ENCODE data around the gene CXXC5. TPM values are rescaled to one million over a fixed set of nuclear protein-coding genes. Genes with fewer than 3 reads are reported as not detected.
"Not testable (repeated sequence)": the region's sequence is repeated elsewhere in the genome, so short reads cannot be mapped to it uniquely, and the experiment has no call there.

Gene CXXC5
- polyA plus RNA-seq (ENCODE audit: insufficient read length in 3 of 3), result 100 to 1,000 TPM; 209 to 219 (median 210) TPM

DNA sequence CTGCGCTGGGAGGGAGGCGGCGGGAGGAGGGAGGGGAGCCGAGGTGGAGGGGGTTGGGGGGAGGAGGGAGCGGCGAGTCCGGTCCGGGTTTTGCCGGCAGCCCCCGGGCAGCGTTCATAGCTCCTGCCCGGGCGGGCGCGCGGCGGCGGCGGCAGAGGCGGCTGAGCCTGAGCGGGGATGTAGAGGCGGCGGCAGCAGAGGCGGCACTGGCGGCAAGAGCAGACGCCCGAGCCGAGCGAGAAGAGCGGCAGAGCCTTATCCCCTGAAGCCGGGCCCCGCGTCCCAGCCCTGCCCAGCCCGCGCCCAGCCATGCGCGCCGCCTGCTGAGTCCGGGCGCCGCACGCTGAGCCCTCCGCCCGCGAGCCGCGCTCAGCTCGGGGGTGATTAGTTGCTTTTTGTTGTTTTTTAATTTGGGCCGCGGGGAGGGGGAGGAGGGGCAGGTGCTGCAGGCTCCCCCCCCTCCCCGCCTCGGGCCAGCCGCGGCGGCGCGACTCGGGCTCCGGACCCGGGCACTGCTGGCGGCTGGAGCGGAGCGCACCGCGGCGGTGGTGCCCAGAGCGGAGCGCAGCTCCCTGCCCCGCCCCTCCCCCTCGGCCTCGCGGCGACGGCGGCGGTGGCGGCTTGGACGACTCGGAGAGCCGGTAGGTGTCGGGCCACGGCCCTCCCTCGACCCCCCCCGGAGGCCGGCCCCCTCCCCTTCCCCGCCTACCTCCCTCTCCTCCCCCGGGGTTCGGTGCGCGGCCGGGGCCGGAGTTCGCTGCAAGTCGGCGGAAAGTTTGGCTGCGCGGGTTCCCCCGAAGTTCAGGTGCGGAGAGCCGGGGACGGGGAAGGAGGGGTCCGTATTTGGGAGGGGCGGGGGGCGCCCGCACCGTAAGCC is at the start of gene CXXC5:
Gene CXXC5 (plus strand): TSS at position 145 of the 877 bp plus-strand sequence. CDS start 32,175 bp downstream, outside the sequence.
- no peak for DNase-seq (ENCODE audit: low read depth in 3 of 3, low spot score in 2 of 3)

DNA sequence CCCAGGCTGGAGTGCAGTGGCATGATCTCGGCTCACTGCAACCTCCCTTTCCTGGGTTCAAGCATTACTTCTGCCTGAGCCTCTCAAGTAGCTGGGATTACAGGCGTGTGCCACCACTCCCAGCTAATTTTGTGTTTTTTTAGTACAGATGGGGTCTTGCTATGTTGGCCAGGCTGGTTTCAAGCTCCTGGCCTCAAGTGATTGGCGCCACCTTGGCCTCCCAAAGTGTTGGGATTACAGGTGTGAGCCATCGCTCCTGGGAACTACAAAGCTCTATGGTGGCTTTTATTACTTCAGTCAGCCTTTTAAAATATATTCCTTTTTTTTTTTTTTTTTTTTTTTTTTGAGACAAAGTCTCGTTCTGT is 49.6 kb upstream of the CXXC5 start:
- not testable (repeated sequence) for DNase-seq (ENCODE audit: low read depth in 3 of 3, low spot score in 2 of 3)

DNA sequence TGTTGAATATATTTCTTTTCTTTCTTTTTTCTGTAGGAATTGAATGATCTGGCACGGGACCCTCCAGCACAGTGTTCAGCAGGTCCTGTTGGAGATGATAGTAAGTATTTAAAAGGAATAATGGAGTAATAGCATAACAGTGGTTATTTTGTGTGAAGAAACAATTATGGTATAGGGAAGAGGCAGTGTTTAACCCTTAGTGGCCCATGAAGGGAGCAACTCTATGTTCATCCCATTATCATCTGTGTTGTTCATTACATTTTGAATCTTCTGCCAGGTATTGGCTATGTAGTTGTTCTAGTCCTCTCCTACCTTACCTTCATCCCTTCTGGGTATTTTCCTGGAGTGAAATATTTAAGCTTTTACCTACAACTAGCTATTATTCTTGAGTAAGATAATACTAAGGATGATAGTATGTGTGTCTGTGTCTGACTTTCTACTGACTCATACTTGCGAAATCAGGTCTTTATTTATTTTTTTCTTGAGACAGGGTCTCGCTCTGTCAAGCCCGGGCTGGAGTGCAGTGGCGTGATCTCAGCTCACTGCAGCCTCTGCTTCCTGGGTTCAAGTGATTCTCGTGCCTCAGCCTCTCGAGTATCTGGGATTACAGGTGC is 47.7 kb upstream of the CXXC5 start:
- no peak for DNase-seq (ENCODE audit: low read depth in 3 of 3, low spot score in 2 of 3)

DNA sequence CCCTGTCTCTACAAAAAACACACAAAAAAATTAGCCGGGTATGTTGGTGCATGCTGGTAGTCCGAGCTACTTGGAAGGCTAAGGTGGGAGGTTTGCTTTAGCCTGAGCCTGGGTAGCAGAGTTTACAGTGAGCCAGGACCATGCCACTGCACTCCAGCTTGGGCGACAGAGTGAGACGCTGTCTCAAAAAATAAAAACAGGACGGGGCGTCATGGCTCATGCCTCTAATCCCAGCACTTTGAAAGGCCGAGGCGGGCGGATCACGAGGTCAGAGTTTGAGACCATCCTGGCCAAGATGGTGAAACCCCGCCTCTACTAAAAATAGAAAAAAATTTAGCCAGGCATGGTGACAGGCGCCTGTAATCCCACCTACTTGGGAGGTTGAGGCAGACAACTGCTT is 46.7 kb upstream of the CXXC5 start:
- no peak for DNase-seq (ENCODE audit: low read depth in 3 of 3, low spot score in 2 of 3)

DNA sequence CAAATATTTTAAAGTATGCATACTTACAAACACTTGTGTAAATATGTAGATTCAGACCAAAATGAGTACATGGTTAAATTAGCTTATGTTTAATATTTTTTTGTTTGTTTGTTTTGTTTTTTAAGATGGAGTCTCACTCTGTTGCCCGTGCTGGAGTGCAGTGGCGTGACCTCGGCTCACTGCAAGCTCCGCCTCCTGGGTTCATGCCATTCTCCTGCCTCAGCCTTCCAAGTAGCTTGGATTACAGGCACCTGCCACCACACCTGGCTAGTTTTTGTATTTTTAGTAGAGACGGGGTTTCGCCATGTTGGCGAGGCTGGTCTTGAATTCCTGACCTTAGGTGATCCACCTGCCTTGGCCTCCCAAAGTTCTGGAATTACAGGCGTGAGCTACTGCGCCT is 46.2 kb upstream of the CXXC5 start:
- DNase-seq (ENCODE audit: low read depth in 3 of 3, low spot score in 2 of 3), result not testable (repeated sequence)

DNA sequence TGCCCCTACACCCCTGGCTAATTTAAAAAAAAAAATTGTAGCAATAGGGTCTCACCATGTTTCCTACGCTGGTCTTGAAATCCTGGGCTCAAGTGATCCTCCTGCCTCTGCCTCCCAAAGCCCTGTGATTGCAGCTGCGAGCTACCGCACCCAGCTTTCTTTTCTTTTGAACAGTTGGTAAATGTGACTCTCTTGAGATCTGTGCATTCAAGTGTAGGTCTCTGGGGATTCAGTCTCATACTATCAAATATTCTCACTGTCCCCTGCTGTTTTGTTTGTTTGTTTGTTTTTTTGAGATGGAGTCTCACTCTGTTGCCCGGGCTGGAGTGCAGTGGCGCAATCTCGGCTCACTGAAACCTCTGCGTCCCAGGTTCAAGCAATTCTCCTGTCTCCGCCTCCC is 42.3 kb upstream of the CXXC5 start:
- no peak for DNase-seq (ENCODE audit: low read depth in 3 of 3, low spot score in 2 of 3)

DNA sequence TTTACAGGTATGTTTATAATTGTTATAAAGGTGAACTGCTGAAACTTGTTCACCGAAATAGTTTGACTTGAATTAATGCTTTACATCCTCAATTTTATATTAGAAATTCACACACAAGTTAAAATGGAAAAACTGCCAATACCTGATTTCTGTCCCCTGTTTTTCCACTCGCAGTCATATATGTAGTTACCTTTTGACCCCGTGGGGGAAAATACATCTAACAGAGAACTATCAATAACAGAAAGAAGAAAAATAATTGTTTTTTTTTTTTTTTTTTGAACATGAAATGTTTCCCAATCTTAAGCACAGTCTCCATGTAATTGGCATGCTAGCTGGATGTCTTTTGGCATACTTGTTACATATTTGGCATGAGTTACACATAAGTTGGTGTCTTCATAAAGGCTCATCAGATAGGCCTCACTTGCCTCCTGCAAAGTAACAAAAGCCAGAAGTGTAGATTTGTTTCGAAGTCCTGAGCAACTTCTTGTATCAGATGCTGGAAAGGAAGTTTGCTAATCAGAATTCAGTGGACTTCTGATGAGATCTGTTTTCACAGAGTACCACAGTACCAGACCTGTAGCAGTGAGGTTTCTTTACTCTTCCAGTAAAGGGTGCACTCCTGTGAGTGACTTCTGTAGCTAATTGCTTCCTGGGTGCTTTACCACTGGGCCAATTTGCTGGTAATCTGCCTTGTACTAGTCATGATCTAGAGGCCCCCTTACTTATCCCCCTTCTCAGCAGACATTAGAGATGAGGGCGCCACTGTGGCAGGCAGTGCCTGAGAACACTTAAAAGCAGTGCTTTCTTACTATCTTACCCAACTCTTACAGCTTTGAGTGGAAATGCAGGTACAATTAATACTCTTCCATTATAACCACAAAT is 36.2 kb upstream of the CXXC5 start:
- DNase-seq (ENCODE audit: low read depth in 3 of 3, low spot score in 2 of 3), result no peak

DNA sequence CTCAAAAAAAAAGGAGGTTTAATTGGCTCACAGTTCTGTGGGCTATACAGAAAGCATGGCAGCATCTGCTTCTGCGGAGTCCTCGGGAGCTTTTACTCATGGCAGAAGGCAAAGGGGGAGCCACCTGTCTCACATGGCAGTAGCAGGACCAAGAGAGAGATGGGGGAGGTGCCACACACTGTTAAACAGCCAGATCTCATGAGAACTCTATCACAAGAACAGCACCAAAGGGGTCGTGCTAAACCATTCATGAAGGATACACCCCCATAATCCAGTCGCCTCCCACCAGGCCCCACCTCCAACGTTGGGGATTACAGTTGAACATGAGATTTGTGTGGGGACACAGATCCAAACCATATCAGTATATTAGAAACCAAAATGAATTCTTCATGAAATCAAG is 28.3 kb upstream of the CXXC5 start:
- no peak for DNase-seq (ENCODE audit: low read depth in 3 of 3, low spot score in 2 of 3)

DNA sequence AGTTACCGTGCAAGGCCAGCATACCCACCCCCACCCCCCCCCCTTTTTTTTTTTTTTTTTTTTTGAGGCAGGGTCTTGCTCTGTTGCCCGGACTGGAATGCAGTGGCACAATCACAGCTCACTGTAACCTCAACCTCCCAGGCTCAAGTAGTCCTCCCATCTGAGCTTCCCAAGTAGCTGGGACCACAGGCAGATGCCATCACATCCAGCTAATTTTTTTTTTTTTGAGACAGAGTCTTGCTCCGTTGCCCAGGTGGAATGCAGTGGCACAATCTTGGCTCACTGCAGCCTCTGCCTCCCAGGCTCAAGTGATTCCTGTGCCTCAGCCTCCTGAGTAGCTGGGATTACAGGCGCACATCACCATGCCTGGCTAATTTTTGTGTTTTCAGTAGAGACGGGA is 22.8 kb upstream of the CXXC5 start:
- not testable (repeated sequence) for DNase-seq (ENCODE audit: low read depth in 3 of 3, low spot score in 2 of 3)

DNA sequence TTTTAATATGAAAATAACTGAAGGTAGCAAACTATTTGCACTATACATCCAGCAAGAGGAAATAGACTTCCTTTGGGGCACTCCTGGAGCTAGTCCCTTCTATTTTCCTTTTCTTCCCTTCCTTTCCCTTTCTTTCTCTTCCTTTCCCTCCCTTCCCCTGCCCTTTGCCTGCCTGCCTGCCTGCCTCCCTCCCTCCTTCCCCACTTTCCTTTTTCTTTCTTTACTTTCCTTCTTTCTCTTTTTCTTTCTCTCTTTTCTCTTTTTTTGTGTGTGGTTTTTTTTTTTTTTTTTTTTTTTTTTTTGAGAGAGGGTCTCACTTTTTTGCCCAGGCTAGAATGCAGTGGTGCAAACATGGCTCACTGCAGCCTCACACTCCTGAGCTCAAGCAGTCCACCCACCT is 17.3 kb upstream of the CXXC5 start:
- DNase-seq (ENCODE audit: low read depth in 3 of 3, low spot score in 2 of 3), result no peak

DNA sequence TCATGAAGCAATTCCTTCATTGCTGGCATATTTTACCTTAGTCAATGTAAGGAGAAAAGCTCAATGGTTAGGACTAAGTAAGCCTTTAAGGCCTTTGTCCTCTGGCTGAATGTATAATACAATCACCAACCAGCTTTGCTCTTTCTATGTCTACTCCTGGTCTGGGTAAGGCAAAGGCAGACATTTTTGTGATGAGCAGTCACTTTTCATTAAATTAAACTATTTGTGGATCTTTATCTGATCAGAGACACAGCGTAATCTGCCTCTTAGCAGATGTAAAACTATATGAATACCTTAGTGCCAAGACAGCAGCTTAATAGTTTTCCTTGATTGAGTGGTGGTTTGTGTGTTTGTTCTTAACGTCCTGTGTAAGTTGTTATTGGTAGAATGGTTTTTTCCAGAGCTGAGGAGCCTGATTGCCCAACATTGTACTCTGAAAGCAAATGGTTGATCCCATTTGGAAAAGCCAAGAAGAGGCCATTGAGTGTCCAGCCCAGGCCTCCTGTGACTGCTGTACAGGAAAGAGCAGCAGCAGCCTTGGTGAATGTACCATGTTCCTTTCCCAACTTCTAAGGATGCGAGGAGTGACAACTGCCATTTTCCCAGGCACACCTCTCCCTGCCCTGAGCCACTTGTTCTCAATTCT is 16.5 kb upstream of the CXXC5 start:
- DNase-seq (ENCODE audit: low read depth in 3 of 3, low spot score in 2 of 3), result no peak

DNA sequence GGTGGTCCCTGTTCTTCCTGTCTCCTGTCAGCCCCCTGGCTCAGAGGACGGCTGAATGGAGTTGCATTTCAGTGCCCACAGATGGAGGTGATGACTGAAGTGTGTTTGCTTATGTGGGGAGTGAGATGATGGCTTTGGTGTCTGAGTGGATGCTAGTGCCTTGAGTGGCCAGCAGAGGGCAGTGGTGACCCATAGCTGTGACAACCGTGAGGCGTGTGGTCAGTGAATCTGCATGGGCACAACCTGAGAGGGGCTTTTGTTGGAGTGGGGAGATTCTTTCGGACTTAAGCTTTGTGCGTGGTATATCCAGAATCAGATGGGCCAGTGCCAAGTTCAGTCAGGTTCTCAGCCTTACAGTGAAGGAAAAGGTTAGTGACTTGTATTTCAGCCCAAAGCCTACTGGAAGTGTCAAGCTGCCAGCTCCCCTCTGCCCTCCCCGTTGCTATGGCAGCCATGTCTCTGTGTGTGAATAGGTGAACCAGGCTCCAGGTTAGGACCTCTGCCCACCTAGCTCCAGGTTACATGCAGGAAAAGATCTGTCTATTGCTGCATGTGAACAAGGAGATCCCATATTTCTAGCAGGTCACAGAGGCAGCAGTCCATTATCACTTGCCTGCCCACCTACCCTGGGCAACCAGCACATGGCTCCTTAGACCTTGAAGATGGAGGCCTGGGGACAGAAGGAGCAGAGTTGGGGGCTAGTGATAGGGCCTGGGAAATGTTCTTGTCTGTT is 14.7 kb upstream of the CXXC5 start:
- no peak for DNase-seq (ENCODE audit: low read depth in 3 of 3, low spot score in 2 of 3)

DNA sequence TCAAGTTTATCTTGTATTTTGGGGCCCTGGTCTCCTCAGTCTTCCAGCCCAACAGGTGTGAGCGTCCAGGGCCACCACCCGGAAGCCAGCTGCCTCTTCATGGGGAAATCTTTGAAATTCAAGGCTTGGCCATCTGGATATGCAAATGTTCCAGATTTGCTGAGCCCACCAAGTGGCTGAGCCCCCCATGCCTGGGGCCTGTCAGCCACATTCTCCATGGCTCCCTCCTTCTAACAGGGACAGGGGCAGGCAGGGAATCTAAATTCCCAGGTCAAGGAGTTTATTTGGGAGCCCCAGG is 14.2 kb upstream of the CXXC5 start:
- DNase-seq (ENCODE audit: low read depth in 3 of 3, low spot score in 2 of 3), result no peak

DNA sequence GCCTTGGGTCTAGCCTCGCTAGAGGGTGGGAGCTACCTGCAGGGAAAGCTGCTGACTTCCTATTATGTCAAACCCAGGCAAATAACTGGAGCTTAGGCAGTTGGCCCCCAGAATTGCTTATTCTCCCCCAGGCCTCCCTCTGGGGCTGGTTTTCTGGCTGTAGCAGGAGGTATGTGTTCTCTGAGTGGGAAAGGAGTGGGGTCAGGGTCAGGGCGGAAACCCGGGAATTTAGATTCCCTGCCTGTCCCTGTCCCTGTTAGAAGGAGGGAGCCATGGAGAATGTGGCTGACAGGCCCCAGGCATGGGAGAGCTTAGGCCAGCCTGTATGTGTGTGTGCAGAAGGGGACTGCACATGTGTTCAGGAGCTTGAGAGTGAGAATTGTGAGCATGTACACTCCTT is 13.6 kb upstream of the CXXC5 start:
- no peak for DNase-seq (ENCODE audit: low read depth in 3 of 3, low spot score in 2 of 3)

DNA sequence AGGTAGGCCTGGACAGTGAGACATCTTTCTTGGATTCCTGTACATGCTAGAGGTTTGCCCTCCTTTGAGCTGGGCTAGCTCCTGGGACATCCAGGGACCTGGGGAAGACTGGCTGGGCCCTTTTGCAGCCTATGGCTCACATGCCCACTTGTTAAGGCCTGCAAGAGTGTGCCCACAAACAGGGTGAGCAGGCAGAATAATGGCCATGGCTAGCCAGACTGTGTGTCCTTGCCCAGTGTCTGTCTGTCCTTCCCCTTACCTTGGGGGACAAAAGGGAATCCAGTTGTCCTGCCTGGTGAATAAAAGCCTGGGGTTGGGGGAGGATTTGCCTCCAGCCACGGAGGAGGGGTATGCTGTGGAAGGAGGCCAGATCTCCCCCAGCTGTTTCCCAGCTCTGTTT is 13.0 kb upstream of the CXXC5 start:
- no peak for DNase-seq (ENCODE audit: low read depth in 3 of 3, low spot score in 2 of 3)

DNA sequence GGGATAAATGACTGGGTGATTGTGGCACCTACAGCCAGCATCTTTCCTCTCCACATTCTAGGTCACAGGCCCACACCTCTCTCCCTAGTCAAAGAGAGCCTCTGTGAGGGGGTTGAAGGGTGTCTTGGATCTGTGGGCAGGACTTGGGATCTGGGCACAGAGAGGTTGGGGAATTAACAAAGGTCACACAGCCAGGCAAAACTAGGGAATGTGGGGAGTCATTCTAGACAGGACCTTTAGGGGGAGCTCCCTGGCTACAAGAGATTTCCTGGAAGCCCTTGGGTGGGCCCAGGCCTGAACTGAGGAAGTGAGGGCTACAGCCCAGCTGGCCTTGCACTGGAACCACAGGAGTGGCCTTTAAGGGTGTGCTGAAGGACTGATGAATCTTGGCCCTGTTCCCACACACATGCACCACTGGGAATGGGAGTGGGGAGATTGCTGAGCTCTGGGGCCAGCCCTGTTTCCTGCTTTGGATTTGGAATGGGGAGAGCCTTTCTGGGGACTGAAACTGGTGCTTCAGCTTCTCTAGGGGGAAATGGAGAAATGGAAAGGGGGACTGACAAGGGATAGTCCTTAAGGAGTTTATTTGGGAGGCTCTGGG is 12.4 kb upstream of the CXXC5 start:
- no peak for DNase-seq (ENCODE audit: low read depth in 3 of 3, low spot score in 2 of 3)

DNA sequence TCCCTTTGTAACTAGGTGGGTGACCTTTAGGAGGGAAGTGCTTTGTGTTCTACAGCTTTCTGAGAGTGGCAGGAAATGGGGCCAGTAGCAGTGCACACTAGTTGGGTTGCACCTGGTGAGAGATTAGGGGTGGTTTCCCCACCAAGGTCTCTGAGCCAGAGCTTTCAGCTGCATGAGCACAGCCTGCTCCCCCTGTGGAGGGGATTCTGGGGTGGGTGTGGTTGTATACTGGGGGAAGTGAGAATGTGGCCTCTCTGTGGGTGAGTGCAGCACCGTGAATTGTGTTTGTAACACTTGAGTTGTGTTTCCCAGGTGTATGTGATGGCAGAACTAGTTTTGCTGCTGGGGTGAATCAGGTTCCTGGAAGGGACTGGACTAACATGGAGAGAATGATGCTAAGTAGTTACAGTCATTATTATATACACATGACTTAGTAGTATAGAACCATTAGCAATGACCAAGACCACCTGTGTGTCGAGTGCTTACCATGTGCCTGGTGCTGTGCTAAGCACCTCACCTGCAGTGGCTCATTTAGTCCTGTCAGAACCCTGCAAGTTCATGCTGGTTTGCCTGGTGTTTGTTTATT is 11.8 kb upstream of the CXXC5 start:
- DNase-seq (ENCODE audit: low read depth in 3 of 3, low spot score in 2 of 3), result no peak

DNA sequence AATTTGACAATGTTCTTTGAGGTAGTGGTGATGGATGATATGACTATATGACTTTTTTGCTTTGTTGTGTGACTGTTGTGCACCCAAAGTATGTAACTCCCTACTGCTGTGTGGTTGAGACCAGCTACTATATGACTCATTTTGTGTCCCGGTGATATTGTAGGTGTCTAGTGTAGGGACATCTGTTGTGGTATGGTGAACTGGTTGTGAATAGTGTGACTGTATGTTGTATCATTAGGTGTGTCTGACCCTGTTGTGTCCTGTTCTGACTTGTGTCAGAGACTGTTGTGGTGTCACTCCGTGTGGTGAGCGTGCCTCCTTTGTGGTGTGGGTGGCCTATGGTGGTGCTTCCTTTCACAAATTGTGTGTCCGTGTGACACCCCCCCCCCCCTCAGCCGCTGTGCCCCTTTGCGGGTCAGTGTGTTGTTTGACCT is 11.2 kb upstream of the CXXC5 start:
- DNase-seq (ENCODE audit: low read depth in 3 of 3, low spot score in 2 of 3), result no peak

DNA sequence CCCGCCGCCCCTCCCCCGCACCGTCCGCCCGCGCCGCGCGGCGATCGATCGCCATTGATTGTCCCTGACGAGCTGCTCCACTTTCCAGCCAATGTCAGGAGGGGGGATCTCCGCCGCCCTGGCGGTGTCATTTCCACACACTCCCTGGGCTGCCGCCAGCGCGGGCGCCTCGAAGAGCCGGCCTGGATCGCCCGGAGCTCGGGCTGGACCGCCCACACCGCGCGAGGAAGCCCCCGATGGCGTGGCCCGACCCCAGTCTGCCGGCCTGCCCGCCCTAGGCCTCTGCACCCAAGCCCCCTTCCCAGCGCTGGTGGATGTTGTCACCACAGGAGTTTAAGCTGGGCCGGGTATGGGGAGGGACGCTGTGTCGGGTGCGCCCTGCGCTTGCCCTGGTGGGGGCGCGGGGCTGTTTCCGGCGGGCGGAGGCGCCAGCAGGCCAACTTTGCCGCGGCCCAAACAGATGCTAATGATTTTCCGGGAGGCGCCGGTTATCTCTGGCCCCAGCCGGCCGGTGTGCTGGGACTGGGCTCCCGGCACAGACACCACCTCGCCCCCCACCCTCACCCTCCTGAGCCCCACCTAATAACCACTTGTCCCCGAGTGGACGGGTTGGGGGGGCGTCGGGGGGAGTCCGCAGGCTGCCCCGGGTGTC is 10.6 kb upstream of the CXXC5 start:
- no peak for DNase-seq (ENCODE audit: low read depth in 3 of 3, low spot score in 2 of 3)

Measured in right renal cortex interstitium (tissue), 3 donors.